ENCODE results near the gene AP1G1. TPM values are rescaled to one million over a fixed set of nuclear protein-coding genes. Genes with fewer than 3 reads are reported as not detected.
A peak's percentile ranks its signal among the peaks of the same experiment; 100 is the strongest.

Gene AP1G1
- total RNA-seq, 1 donor from 2014 or later = 56.0 TPM

DNA sequence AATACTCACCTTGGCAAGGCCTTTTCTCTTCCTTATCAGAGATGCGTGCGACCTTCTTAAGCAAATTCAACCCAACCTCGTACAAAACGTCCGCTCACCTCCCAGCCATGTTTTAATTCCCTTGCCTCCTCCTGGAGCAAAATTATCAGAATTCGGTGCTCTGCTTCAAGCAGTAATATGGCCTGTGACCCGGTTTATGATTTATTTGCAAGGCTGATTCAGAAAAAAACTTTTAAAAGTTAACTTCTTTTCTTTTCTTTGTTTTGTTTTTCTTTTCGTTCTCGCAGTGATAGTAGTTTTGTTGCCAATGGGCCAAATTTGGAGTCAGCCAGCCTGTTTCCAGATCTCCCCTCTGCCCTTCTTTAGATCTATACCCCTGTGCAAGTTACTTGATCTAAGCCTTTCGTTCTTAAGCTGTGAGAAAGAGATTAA is 84.3 kb downstream of the AP1G1 start, which contains the start of gene PHLPP2:
Gene PHLPP2, minus strand, starts transcription at position 382 of the 432 bp plus-strand sequence. CDS start 9,906 bp downstream, outside the sequence.
- Histone ChIP-seq H3K27me3 (ENCODE audit: control insufficient read depth, insufficient read depth, low read length) (peaks cover 2% of the 10 kb centered on the region), H3K4me3 (ENCODE audit: low read depth, low read length) (peak within 1 kb of the TSS; percentile 52), H3K36me3 (ENCODE audit: control insufficient read depth, insufficient read depth, low read length) (no peaks in the 10 kb centered on the region)
- no peak for DNase-seq (ENCODE audit: low read depth)
- TF ChIP-seq, protein P1, sequence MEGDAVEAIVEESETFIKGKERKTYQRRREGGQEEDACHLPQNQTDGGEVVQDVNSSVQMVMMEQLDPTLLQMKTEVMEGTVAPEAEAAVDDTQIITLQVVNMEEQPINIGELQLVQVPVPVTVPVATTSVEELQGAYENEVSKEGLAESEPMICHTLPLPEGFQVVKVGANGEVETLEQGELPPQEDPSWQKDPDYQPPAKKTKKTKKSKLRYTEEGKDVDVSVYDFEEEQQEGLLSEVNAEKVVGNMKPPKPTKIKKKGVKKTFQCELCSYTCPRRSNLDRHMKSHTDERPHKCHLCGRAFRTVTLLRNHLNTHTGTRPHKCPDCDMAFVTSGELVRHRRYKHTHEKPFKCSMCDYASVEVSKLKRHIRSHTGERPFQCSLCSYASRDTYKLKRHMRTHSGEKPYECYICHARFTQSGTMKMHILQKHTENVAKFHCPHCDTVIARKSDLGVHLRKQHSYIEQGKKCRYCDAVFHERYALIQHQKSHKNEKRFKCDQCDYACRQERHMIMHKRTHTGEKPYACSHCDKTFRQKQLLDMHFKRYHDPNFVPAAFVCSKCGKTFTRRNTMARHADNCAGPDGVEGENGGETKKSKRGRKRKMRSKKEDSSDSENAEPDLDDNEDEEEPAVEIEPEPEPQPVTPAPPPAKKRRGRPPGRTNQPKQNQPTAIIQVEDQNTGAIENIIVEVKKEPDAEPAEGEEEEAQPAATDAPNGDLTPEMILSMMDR (IDR thresholded peaks at IDR 0.05; ENCODE audit: insufficient read depth, low read length, poor library complexity, severe bottlenecking) = no peak

DNA sequence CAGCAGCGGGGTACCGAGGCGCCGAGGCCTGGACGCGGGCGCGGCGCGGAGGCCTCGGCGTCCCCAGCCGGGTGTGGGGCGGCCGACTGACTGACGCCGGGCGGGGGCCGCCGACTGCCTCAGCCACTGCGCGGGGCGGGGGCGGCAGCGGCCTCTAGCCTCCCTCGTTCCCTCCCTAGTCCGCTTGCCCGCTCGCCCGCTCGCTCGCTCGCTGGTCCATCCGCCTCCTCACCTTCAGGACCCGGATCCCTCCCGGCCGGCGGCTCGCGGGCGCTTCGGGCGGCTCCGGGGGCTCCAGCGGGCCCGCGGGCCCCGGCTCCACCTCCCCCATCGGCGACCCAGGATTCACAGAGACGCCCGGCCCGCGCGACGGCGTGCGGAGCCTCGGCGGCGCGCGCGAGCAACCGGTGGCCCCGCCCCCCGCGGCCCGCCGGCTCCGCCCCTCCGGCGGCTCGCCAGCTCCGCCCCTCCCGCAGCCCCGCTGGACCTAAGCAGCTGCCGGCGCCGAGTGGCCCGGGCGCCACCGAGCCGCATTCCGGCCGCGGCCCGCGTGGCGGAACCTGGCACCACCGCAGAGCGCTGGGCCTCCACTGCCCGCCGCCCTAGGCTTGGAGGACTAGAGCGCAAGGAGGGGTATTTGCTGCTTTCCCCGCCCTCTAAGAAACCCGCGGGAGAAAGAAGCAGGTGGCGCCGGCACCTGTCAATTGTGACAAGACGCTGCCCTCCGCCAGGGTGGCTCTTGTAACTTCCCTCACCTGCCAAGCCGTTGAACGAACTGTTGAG is 84.9 kb downstream of the AP1G1 start:
- TF ChIP-seq, protein P1 (IDR thresholded peaks at IDR 0.05; ENCODE audit: insufficient read depth, low read length, poor library complexity, severe bottlenecking) = no peak
- no peak for DNase-seq (ENCODE audit: low read depth)

DNA sequence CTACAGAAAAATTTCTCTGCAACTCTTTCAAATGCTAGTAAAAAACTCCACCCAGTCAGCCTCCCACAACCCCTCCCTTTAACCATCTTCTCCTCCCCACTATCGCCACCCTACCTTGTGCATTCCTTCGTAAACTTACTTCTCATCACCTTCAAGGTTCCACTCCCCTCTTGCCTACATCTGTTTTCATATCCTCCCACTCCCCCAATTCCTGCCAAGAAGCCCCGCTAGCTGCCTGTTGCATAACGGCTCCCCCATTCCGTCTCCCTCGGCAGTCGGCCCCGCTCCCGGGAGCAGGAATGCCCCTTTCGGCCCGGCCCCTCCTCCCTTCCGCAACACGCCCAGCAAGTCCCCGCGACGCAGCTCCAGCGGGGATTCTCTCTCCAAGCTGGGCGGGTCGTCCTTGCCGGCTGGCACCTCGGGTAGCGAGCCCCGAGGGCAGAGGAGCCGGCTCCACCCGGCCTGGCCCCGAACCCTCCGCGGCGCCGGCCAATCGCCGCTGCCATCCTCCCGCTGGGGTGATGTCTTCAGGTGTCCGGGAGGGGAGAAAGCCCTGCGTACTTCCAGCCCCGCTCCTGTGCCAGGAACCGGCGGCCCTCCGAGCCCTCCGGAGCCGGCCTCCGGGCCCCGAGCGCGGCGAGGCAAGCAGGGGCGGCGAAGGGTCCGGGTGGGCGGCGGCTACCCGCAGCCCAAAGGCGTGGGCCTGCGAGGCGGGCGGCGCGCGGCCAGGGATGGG is 85.7 kb downstream of the AP1G1 start:
- DNase-seq (ENCODE audit: low read depth) = peak; percentile 28
- Histone ChIP-seq H3K4me3 (ENCODE audit: low read depth, low read length) (peak overlapping the region; percentile 52), H3K36me3 (ENCODE audit: control insufficient read depth, insufficient read depth, low read length) (no peaks in the 10 kb centered on the region), H3K27me3 (ENCODE audit: control insufficient read depth, insufficient read depth, low read length) (peaks cover 2% of the 10 kb centered on the region)
- TF ChIP-seq, protein P1 (IDR thresholded peaks at IDR 0.05; ENCODE audit: insufficient read depth, low read length, poor library complexity, severe bottlenecking) = no peak

More for the DNA sequence above, 84.9 kb downstream of the AP1G1 start:
- peak overlapping the region; percentile 52 for H3K4me3 ChIP-seq (ENCODE audit: low read depth, low read length)
- no peaks in the 10 kb centered on the region for H3K36me3 ChIP-seq (ENCODE audit: control insufficient read depth, insufficient read depth, low read length)
- H3K27me3 ChIP-seq (ENCODE audit: control insufficient read depth, insufficient read depth, low read length) = peaks cover 2% of the 10 kb centered on the region

DNA sequence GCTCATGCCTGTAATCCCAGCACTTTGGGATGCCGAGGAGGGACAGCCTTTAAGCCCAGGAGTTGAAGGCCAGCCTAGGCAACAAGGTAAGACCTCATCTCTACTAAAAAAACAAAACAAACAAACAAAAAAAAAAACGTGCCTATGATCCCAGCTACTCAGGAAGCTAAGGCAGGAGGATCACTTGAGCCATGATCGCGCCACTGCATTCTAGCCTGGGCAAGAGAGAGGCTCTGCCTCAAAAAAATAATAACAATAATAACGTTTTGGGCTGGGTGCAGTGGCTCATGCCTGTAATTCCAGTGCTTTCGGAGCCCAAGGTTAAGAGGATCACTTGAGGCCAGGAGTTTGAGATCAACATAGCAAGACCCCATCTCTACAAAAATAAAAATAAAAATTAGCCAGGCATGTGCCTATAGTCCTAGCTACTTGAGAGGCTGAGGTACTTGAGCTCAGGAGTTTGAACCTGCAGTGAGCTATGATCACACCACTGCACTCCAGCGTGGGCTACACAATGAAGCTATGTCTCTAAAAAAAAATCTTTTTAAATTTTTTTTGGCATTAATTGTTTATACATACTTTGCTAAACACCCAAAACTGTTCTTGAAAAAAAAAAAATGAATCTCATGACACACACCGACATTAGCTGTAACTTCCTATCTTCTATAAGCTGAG is 87.4 kb downstream of the AP1G1 start:
- TF ChIP-seq, protein P1 (IDR thresholded peaks at IDR 0.05; ENCODE audit: insufficient read depth, low read length, poor library complexity, severe bottlenecking) = no peak
- H3K27me3 ChIP-seq (ENCODE audit: control insufficient read depth, insufficient read depth, low read length) = peaks cover 2% of the 10 kb centered on the region
- H3K36me3 ChIP-seq (ENCODE audit: control insufficient read depth, insufficient read depth, low read length) = no peaks in the 10 kb centered on the region
- H3K4me3 ChIP-seq (ENCODE audit: low read depth, low read length) = no peak overlapping the region
- no peak for DNase-seq (ENCODE audit: low read depth)

DNA sequence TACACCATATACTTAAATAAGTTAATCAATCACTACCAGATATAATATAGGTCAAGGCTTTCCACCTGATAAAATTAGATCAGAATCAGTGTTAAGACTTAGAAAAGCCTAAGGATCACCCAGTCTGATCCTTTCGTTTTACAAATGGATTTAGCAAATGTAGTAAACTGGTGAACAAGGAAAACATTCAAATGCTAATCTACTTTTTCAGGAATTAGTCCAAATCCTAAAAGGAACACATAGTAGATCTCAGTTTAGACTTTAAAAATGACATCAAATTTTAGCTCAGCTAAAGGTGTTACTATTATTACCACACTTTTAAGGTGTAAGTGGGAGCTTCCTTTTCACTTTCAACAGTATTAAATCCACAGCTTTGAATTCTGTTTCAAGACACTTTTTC is 96.1 kb downstream of the AP1G1 start:
- no peak for DNase-seq (ENCODE audit: low read depth)
- TF ChIP-seq, protein P1 (IDR thresholded peaks at IDR 0.05; ENCODE audit: insufficient read depth, low read length, poor library complexity, severe bottlenecking) = no peak
- H3K4me3 ChIP-seq (ENCODE audit: low read depth, low read length) = no peak overlapping the region
- H3K36me3 ChIP-seq (ENCODE audit: control insufficient read depth, insufficient read depth, low read length) = no peaks in the 10 kb centered on the region
- no peaks in the 10 kb centered on the region for H3K27me3 ChIP-seq (ENCODE audit: control insufficient read depth, insufficient read depth, low read length)
